ENCODE measurements around the gene POC1A.

- TF ChIP-seq, protein P1, sequence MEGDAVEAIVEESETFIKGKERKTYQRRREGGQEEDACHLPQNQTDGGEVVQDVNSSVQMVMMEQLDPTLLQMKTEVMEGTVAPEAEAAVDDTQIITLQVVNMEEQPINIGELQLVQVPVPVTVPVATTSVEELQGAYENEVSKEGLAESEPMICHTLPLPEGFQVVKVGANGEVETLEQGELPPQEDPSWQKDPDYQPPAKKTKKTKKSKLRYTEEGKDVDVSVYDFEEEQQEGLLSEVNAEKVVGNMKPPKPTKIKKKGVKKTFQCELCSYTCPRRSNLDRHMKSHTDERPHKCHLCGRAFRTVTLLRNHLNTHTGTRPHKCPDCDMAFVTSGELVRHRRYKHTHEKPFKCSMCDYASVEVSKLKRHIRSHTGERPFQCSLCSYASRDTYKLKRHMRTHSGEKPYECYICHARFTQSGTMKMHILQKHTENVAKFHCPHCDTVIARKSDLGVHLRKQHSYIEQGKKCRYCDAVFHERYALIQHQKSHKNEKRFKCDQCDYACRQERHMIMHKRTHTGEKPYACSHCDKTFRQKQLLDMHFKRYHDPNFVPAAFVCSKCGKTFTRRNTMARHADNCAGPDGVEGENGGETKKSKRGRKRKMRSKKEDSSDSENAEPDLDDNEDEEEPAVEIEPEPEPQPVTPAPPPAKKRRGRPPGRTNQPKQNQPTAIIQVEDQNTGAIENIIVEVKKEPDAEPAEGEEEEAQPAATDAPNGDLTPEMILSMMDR (IDR thresholded peaks at IDR 0.05), result no peak
- no peak for TF ChIP-seq POLR2A (IDR thresholded peaks at IDR 0.05)
Observed at GRCh38 chr3:52059781-52060180, 94.4 kb downstream of the POC1A start.

Measured in uterus (tissue), 2 donors.